GM21529 (cell line): ENCODE measurements around the gene MCCC2.
"Not testable (repeated sequence)": the region's sequence is repeated elsewhere in the genome, so short reads cannot be mapped to it uniquely, and the experiment has no call there.

ENCODE experiments used
- ATAC-seq: cut with Tn5 transposase; IDR thresholded peaks from one replicate; pipeline ENCODE4 v1.9.1; 2021; ENCODE audit not compliant: unreplicated experiment

The MCCC2 gene

GRCh38 chr5:71658916-71659662 is 71.9 kb downstream of the MCCC2 start:
- ATAC-seq = no peak

GRCh38 chr5:71662381-71662780 is 75.2 kb downstream of the MCCC2 start:
- ATAC-seq = no peak

- no peak for ATAC-seq
These were observed 76.2 kb downstream of the MCCC2 start for GRCh38 chr5:71663191-71663969.

GRCh38 chr5:71664615-71665014 is 77.5 kb downstream of the MCCC2 start:
- not testable (repeated sequence) for ATAC-seq

- no peak for ATAC-seq
These were observed 79.2 kb downstream of the MCCC2 start for GRCh38 chr5:71666321-71666720.

- ATAC-seq = no peak
These were observed 90.8 kb downstream of the MCCC2 start for GRCh38 chr5:71677977-71678376.

- ATAC-seq = no peak
These were observed 92.6 kb downstream of the MCCC2 start for GRCh38 chr5:71679714-71680113.

- no peak for ATAC-seq
These were observed 93.4 kb downstream of the MCCC2 start for GRCh38 chr5:71680510-71680909.

GRCh38 chr5:71681296-71681695 is 94.2 kb downstream of the MCCC2 start:
- ATAC-seq = no peak

- no peak for ATAC-seq
These were observed 97.2 kb downstream of the MCCC2 start for GRCh38 chr5:71684309-71684708.

- ATAC-seq = no peak
These were observed 106.8 kb downstream of the MCCC2 start for GRCh38 chr5:71693828-71694427.

- ATAC-seq = no peak
These were observed 107.9 kb downstream of the MCCC2 start for GRCh38 chr5:71695071-71695470.

- ATAC-seq = no peak
These were observed 108.5 kb downstream of the MCCC2 start for GRCh38 chr5:71695595-71695994.

GRCh38 chr5:71697967-71698366 is 110.8 kb downstream of the MCCC2 start:
- no peak for ATAC-seq

- no peak for ATAC-seq
These were observed 112.1 kb downstream of the MCCC2 start for GRCh38 chr5:71699233-71699632.

GRCh38 chr5:71699751-71700150 is 112.6 kb downstream of the MCCC2 start:
- ATAC-seq = no peak

- ATAC-seq = no peak
These were observed 113.7 kb downstream of the MCCC2 start for GRCh38 chr5:71700803-71701202.

- no peak for ATAC-seq
These were observed 114.3 kb downstream of the MCCC2 start for GRCh38 chr5:71701407-71701806.

GRCh38 chr5:71703941-71704340 is 116.8 kb downstream of the MCCC2 start:
- ATAC-seq = no peak

GRCh38 chr5:71705421-71705820 is 118.3 kb downstream of the MCCC2 start:
- ATAC-seq = no peak

GRCh38 chr5:71706906-71707305 is 119.8 kb downstream of the MCCC2 start:
- no peak for ATAC-seq
